ENCODE results near the gene APLN. TPM values are rescaled to one million over a fixed set of nuclear protein-coding genes. Genes with fewer than 3 reads are reported as not detected.

The APLN gene
- total RNA-seq, 1 donor from 2014 or later, result 1.3 TPM

DNA sequence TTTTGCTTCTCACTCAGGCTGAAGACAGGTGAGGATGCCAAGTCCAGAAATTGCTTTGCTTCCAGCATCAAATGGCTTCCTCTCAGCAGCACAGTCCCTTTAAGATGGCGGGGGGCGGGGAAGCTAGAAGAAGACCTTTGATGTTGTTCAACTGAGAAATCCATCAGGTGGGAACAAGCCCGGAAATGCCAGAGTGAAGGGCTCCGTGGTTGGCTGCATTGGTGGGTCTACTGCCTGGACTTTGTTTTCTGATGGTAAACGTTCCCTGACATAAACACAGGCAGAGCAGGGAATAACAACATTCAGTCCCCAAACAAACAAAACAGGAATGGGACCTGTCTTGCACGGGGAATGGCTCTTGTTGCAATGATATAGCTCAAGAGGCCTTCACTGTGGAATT is 37.3 kb downstream of the APLN start:
- no peaks in the 10 kb centered on the region for H3K9me3 Mint-ChIP-seq
- TF ChIP-seq, protein P1, sequence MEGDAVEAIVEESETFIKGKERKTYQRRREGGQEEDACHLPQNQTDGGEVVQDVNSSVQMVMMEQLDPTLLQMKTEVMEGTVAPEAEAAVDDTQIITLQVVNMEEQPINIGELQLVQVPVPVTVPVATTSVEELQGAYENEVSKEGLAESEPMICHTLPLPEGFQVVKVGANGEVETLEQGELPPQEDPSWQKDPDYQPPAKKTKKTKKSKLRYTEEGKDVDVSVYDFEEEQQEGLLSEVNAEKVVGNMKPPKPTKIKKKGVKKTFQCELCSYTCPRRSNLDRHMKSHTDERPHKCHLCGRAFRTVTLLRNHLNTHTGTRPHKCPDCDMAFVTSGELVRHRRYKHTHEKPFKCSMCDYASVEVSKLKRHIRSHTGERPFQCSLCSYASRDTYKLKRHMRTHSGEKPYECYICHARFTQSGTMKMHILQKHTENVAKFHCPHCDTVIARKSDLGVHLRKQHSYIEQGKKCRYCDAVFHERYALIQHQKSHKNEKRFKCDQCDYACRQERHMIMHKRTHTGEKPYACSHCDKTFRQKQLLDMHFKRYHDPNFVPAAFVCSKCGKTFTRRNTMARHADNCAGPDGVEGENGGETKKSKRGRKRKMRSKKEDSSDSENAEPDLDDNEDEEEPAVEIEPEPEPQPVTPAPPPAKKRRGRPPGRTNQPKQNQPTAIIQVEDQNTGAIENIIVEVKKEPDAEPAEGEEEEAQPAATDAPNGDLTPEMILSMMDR (conservative IDR thresholded peaks at IDR 0.05), result no peak

DNA sequence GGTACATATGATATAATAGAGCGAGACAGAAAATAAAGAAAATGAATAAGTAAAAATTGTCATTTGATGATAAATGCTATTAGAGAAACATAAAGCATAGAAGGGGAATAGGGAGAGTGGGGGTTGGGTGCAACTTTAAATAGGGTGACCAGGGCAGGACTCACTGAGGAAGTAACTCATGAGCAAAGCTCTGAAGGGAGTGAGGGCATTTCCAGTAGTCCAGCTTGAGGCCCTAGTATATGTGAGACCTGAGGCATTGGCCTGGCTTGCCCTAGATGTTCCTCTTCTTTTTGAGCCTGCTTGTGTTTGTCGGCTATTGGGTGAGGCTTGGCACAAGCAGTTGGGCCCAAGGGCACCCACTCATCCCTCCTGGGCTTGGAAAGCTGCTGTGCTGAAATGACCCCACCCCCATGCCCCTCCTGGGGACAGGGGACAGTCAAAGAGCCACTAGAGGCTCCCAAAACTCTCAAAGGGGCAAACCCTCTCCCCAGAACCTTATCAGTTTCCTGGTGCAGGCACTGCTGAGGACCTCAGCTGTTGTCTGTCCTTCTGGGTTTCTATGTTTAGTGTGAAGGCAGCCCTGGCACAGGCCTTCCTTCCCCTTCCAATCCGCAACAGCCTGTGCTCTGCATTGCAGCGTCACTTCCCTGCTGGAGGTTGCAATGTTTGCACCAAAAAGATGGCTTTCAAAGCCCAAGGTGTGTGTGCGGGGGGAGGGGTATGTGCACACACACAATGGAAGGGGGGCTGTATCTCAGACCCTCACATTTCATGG is 40.1 kb downstream of the APLN start:
- no peaks in the 10 kb centered on the region for H3K36me3 Mint-ChIP-seq (ENCODE audit: low read depth)
- H3K4me3 Mint-ChIP-seq, result no peak overlapping the region
- no peak overlapping the region for H3K27ac Mint-ChIP-seq (ENCODE audit: unreplicated experiment)
- H3K27me3 Mint-ChIP-seq (ENCODE audit: low read depth), result no peaks in the 10 kb centered on the region
- no peak for DNase-seq (ENCODE audit: low read depth, low spot score)
- TF ChIP-seq, protein P1 (conservative IDR thresholded peaks at IDR 0.05), result no peak
- H3K9me3 Mint-ChIP-seq, result no peaks in the 10 kb centered on the region
- no peaks in the 10 kb centered on the region for H3K4me1 Mint-ChIP-seq

More for the DNA sequence above, 37.3 kb downstream of the APLN start:
- Mint-ChIP-seq H3K27me3 (ENCODE audit: low read depth) (no peaks in the 10 kb centered on the region), H3K4me3 (no peak overlapping the region), H3K36me3 (ENCODE audit: low read depth) (no peaks in the 10 kb centered on the region), H3K27ac (ENCODE audit: unreplicated experiment) (no peak overlapping the region), H3K4me1 (peaks cover 9% of the 10 kb centered on the region)
- DNase-seq (ENCODE audit: low read depth, low spot score), result no peak

DNA sequence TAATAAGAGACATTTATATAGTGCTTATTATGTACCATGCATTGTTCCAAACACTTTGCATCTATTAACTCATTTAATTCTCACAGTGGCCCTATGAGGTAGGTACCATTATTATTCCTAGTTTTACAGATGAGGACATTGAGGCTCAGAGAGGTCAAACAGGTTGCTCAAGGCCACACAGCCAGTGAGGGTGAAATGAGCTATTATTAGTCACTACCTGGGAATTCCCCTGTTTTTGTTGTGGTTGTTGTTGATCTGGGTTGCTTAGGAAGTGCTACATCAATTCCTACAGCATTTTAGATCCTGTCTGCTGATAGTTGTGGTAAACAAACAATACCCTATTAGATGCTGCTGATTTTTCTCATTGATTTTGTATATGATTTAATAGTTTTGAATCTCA is 41.2 kb downstream of the APLN start:
- TF ChIP-seq, protein P1 (conservative IDR thresholded peaks at IDR 0.05), result no peak
- Mint-ChIP-seq H3K36me3 (ENCODE audit: low read depth) (no peaks in the 10 kb centered on the region), H3K4me1 (no peaks in the 10 kb centered on the region), H3K27ac (ENCODE audit: unreplicated experiment) (no peak overlapping the region), H3K4me3 (no peak overlapping the region), H3K27me3 (ENCODE audit: low read depth) (peaks cover 2% of the 10 kb centered on the region), H3K9me3 (no peaks in the 10 kb centered on the region)
- DNase-seq (ENCODE audit: low read depth, low spot score), result no peak

- Mint-ChIP-seq H3K27ac (ENCODE audit: unreplicated experiment) (no peak overlapping the region), H3K9me3 (no peaks in the 10 kb centered on the region), H3K27me3 (ENCODE audit: low read depth) (peaks cover 4% of the 10 kb centered on the region), H3K4me1 (no peaks in the 10 kb centered on the region), H3K36me3 (ENCODE audit: low read depth) (no peaks in the 10 kb centered on the region), H3K4me3 (no peak overlapping the region)
- TF ChIP-seq, protein P1 (conservative IDR thresholded peaks at IDR 0.05), result no peak
- DNase-seq (ENCODE audit: low read depth, low spot score), result no peak
Measured at GRCh38 chrX:129612396-129612795, 42.4 kb downstream of the APLN start.

DNA sequence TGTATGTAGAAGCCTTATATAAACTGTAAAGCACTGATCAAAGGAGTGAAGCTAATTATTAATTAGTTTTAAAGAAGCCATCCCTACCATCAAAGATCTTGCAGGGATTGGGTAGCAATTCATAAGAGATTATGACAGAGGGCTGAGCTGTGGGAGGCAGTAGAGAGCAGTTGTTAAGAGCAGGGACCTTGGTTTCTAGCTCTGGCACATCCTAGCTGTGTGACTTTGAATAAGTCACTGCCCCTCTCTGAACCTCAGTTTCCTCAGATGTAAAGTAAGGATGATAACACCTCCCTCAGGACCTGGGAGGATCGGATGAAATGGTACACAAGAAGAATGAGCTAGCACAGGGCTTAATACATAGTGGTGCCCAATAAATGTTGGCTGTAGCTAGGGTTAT is 45.4 kb downstream of the APLN start:
- no peak overlapping the region for H3K4me3 Mint-ChIP-seq
- TF ChIP-seq, protein P1 (conservative IDR thresholded peaks at IDR 0.05), result no peak
- peaks cover 5% of the 10 kb centered on the region for H3K4me1 Mint-ChIP-seq
- H3K36me3 Mint-ChIP-seq (ENCODE audit: low read depth), result no peaks in the 10 kb centered on the region
- H3K27me3 Mint-ChIP-seq (ENCODE audit: low read depth), result peaks cover 6% of the 10 kb centered on the region
- no peak overlapping the region for H3K27ac Mint-ChIP-seq (ENCODE audit: unreplicated experiment)
- no peaks in the 10 kb centered on the region for H3K9me3 Mint-ChIP-seq
- no peak for DNase-seq (ENCODE audit: low read depth, low spot score)
